ENCODE measurements around the gene DNAH14.

The DNAH14 gene

DNA sequence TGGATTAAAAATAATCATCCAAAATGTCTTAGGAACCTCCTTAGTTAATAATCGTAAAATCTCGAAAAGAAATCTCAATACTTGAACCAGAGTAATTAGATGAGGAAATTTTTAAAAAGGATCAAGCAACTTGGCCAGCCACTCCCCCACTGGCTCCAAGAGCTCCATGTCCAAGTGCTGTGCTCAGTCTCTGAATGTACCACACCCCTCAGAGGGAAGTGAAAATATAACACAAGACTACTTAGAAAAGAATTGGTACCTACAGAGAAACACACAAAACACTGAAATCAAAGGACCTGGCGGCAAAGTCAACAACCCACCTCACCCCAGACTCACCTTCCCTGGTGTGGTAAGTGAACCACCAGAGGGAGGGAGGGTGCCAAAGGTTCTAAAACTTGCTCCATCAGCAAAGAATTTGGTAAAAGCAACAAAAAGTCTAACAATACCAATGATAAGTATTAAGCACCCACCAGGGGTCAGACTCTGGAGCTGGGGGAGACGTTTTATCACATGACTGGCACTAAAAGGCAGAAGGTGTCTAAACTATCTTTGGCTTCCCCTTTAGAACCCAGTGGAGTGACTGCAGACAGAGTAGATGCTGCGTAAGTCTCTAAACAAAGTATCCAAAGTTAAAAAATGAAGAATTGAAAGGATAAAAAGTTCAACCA lies 484.4 kb downstream of the DNAH14 start:
- DNase-seq = no peak

GRCh38 chr1:225415307-225415706 lies 485.8 kb downstream of the DNAH14 start:
- DNase-seq = no peak

- no peak for DNase-seq
Measured at GRCh38 chr1:225415967-225416745, 486.7 kb downstream of the DNAH14 start.

GRCh38 chr1:225418059-225418458 lies 488.6 kb downstream of the DNAH14 start:
- no peak for DNase-seq

DNA sequence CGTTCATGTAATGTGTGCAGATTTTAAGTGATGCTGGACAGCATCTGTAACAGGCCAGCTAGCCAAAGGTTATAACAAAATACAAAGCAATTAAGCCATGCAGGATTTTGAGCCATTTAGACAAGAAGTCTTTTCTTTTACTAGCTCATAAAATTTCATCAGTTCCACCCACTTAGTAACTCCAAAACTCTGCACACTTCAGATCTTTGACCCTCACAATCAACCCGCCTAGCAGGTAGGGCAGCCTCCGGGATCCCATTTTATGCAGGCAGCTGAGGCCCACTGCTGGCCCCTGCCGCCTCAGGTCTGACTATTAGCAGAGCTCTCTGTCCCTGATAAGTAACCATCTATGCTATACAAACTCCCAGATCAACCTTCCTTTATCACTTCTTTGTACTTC lies 489.1 kb downstream of the DNAH14 start:
- no peak for DNase-seq

DNA sequence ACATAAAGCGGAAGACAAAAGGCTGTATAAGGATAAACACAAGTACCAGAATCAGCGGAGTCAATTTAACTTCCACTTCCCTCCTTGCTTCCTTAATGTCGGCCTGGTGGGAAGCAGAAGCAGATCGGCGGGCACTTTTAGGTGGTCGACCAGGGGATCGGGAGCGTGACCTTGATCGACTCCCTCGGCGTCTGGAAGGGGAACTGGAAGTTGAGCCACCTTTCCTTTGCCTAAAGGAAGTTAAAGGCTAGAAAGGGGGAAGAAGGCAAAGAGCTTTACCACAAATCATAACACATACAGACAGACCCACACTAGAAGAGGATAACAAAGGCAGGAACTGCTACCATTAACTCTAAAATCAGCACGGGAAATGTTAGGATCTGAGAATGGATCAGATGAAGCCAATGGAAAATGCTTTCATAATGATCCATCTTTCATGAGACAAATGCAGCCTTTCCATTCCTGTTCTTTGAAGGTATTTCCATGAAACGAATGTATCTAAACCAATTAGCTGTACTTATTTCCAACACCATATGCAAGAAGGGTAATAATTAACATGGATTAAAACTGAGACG lies 492.6 kb downstream of the DNAH14 start:
- DNase-seq = no peak

DNA sequence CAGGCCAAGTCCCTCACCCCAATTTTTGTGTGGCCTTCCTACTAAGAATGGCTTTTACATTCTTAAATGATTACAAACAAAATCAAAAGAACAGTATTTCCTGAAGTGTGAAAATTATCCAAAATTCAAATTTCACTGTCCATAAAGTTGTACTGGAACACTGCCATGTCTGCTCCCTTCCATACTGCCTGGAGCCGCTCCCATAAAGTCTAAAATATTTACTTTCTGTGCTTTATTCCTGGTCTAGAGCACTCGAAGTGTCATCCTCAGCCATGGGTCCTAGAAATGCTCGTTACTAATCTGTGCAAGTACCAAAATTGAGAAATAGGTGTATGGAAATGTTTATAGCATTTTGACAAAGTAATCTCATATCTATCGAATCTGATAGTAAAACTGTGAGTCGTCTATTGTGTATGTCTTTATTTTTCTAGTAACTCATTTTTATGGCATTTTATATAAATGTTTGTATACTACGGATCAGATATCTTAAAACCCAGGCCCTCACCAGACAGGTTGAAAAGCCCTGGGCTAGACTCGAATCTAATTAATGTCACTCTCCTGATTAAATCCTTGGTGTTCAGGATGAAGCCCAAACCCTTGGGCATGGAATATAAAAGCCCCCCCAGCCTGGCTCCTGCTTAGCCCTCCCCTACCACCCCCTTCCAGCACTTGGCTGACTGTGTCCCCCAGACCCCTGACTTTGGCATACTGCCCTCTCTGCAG lies 493.5 kb downstream of the DNAH14 start:
- DNase-seq = no peak

GRCh38 chr1:225423518-225423855 lies 494.0 kb downstream of the DNAH14 start:
- no peak for DNase-seq

DNA sequence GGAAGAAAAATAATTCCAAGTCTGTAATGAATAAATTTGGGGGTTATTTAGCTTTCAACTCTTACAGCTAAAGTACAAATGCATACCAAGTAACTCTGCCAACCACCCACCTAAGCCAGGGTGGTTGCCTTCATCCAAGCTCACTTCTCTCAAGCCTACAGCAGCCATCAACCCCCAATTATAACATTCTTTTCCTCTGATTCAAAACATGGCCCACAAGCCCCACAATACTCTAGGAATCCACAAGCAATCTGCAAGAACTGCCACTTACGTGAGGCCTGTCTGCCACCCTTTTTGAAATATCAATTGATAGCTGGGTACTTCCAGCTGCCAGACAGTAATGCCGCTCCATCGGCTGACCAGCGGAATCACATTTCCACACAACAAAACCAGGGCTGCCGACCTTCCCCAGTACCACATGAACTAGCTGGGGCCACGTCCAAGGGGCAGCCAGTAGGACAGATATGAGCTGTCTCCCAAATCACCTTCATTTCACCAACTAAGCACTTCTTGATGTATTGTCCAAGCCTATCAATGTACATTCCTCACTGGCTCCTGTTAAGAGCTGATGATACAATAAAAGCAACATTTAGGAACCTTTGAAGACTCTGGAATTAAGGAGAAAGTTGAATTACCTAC lies 495.2 kb downstream of the DNAH14 start:
- no peak for DNase-seq

DNA sequence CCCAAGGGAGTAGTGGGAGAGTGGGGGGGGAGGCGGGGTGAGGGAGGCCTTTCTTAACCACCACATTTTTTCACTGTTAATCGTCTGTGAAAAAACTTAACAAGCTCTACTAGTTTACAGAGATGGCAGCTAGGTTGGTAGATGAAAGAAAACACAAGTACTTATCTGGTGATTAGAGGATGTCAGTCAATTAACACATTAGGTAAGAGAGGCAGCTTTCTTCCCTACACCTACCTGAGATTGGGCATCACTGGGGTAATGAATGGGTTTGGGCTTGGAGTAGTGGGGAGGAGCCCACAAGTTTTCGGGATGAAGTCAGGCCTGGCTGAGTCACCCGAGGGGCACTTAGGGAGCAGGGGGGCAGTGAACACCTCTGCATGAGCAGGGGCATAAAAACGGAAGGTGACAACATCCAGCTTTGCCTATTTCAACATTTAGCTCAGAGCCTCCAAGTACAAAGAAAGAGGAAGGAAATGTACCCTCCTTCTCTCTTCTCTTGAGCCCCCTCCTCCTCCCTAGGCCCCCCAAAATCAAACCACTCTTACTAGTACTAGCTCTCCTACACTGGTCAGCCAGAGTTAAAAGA lies 495.8 kb downstream of the DNAH14 start:
- DNase-seq = no peak

DNA sequence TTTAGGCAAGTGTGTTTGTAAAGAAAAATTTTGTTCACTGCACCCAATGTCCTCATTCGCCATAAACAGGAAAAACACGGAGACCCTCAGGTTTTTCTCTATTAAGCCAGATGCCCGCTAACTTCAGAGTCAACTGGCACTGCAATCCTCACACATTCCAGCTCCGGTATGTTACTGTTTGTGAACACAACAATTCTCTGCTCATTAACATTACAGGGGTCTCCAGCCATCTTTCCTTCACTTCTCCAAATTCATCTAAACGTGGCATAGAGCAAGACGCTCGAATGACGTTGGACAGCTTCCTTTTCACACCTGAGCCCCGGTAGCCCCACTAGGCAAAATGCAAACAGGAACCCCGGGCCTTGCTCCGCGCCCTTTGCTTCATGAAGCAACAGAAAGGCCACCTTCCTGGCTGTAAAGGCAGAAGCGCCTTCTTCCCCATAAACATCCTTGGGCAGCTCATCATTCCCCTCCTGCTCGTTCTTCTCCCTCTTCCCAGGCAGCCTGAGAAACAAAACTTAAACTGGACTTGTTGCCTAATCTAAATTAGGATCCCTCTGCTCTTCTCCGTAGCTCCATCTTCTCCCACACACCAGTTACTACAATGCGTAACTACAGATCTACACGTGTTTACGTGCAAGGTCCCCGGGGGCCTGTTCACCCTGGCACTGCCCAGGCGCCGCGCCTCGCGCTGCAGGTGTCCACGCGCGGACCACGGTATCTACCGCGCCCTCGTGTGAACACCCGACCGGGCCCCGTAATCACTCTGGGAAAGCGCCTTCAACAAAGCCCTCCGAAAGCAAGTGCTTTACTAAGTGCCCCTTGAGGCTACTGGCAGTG lies 497.1 kb downstream of the DNAH14 start:
- DNase-seq = peak; percentile 39

- no peak for DNase-seq
Measured at GRCh38 chr1:225427235-225428067, 498.0 kb downstream of the DNAH14 start, which contains the start of gene LBR. TSS of gene LBR (minus strand) at chr1:225428038. CDS start at chr1:225424075, 3,963 bp downstream.

DNA sequence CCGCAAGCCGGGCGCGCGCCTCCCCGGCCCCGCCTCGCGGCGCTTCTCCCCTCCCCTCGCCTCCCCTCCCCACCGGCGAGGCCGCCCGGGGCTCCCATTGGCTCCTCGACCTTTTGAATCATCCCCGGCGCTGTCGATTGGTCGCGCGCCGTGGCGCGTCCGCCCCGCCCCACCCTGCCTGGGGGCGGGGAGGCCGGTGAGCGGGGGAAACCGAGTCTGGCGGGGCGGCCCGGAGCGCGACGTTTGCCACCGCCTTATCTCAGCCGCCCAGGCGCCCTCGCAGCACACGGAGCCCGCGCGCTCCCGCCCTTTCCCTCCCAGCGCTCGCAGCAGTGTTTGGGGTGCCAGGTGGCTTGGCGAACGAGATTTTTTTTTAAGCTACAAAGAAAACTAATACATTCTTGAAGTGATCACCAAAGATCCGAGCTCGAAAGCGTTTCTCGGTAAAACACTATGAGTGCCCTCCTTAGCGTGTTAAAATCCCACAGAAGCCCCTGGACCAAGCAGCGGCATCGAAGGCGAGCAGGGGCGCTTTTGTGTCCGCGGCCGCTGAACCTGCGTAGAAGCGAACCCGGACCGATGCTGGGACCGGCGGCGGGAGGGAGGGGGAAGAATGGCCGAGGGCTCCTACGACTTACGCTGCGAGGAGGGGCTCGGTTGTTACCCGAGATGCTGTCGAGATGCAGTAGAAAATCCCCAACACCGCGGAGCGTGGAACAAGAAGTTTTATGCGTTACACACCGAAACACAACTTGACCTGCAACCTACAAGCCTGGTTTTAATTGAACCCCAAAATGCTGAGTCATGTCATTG lies 498.8 kb downstream of the DNAH14 start:
- peak; percentile 94 for DNase-seq

GRCh38 chr1:225428881-225429455 lies 499.5 kb downstream of the DNAH14 start:
- DNase-seq = no peak

- DNase-seq = no peak
Measured at GRCh38 chr1:225430301-225430700, 500.8 kb downstream of the DNAH14 start.

DNA sequence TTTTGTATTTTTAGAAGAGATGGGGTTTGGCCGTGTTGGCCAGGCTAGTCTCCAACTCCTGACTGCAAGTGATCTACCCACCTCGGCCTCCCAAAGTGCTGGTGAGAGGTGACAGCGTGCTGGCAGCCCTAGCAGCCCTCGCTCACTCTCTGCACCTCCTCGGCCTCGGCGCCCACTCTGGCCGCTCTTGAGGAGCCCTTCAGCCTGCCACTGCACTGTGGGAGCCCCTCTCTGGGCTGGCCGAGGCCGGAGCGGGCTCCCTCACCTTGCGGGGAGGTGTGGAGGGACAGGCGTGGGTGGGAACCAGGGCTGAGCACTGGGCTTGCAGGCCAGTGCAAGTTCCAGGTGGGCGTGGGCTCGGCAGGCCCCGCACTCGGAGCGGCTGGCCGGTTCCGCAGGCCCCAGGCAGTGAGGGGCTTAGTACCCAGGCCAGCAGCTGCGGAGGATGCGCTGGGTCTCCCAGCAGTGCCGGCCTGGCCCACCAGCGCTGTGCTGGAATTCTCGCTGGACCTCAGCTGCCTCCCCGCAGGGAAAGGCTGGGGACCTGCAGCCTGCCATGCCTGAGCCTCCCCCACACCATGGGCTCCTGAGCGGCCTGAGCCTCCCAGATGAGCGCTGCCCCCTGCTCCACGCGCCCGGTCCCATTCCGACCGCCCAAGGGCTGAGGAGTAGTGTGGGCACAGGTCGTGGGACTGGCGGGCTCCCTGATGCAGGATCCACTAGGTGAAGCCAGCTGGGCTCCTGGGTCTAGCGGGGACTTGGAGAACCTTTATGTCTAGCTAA lies 501.8 kb downstream of the DNAH14 start:
- no peak for DNase-seq

GRCh38 chr1:225434046-225434445 lies 504.6 kb downstream of the DNAH14 start:
- DNase-seq = no peak

DNA sequence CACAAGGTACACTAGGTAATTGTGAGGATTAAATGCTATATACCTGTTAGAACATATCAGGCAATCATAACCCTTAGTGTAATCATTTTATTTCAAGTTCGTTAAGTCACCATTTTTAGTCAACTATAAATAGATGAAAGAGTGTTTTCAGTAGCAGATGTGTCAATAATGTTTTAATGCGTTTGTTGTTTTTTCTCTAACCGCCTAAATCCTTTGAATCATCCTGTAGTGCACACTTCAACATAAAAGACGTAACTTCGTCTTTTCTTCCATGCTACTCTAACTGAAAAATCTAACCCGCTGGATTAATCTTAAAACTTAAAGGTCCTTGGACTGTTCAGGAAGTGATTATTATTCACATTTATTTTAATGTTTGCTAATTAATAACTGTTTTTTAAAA lies 505.6 kb downstream of the DNAH14 start:
- no peak for DNase-seq

DNA sequence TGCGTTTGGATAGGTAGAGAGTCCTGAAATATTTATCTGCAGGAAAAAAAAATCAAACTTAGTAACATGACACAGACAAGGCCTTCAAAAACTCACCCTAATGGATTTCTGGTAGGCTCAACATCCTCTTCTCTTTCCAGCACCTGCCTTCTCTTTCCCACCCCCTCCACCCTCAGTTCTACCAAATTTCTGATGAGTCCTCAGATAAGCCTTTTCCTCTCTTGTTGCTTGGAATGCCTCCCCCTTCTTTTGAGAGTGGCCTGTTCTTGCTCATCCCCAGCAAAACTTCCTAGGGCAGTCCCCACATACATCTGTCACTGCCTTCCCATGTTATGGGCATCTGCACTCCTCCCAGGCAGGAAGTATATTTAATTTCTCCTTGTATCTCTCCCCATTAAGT lies 506.0 kb downstream of the DNAH14 start:
- no peak for DNase-seq

Data from activated T-cell treated with anti-CD3 and anti-CD28 coated beads, Interleukin-2, amount 50 U/mL, for 1 hour (primary cell).